ENCODE results near the gene SLC25A39. TPM values are rescaled to one million over a fixed set of nuclear protein-coding genes. Genes with fewer than 3 reads are reported as not detected.
"Not testable (repeated sequence)": the region's sequence is repeated elsewhere in the genome, so short reads cannot be mapped to it uniquely, and the experiment has no call there.

The SLC25A39 gene
- total RNA-seq, 1 donor from 2014 or later, result 89.8 TPM

DNA sequence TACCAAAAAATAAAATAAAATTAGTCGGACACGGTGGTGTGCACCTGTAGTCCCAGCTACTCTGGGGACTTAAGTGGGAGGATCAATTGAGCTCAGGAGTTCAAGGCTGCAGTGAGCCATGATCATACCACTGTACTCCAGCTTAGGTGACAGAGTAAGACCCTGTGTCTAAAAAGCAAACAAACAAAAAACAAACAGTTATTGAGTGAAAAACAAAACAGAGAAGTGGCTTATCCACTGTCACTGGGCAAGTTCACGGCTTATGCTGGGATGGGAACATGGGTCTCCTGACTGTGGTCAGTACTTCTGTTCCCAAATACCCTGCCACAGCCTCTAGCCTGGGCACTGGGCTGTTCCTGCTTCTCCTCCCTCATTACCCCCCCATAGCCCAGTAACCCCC, 10.9 kb upstream of the SLC25A39 start:
- no peak for DNase-seq (ENCODE audit: low spot score)

DNA sequence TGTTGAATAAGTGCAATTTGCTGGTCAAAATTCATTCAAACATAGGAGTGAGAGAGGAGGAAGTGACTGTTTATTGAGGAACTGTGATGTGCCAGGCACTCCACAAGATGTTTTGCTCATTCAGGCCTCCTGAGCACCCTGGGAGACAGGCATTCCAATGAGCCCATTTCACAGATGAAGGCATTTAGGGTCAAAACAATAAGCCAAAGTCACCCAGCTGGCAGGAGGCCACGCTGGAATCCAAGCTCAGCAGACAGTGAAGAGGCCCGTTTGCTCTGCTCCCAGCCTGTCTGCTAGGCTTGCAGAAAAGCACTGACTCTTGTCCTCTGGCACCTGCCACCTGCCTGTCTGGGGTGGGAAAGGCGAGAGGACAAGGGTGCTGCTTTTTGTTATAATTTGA, 10.1 kb upstream of the SLC25A39 start:
- DNase-seq (ENCODE audit: low spot score), result no peak

DNA sequence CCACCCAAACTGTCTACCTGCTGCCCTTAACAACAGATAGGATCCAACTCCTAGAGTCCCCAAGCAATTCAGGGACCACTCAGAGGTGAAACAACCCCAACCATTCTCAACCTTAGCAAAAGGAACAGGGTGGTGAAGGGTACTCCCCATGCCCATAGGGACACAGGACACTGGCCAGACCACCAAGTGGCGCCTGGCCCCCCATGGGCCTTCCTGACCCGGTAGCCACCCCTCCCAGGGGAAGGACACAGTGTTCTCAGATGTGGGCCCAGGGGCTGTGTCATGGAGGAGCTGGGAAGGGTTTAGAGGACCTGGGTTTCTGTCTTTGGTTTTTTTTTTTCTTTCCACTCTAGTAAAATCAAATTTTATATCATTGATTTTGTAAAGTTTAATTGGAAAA, 9.7 kb upstream of the SLC25A39 start:
- DNase-seq (ENCODE audit: low spot score), result no peak

DNA sequence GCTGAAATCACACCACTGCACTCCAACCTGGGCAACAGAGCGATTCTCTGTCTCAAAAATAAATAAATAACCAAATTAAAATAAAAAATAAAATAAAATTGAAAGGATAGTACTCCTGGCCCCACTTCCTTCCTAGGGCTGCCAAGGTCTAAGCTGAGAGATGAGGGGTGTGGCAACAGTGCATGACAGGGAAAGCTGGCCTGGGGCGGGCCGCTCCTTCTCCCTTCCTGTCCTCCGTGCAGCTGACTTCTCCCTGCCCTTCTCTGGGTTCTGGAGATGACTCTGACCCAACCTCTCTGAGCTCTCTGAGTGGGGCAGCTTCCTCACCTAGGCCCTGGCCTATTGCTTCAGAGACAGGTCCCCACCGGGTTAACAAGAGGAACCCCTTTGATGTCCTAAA, 8.7 kb upstream of the SLC25A39 start:
- DNase-seq (ENCODE audit: low spot score), result no peak

DNA sequence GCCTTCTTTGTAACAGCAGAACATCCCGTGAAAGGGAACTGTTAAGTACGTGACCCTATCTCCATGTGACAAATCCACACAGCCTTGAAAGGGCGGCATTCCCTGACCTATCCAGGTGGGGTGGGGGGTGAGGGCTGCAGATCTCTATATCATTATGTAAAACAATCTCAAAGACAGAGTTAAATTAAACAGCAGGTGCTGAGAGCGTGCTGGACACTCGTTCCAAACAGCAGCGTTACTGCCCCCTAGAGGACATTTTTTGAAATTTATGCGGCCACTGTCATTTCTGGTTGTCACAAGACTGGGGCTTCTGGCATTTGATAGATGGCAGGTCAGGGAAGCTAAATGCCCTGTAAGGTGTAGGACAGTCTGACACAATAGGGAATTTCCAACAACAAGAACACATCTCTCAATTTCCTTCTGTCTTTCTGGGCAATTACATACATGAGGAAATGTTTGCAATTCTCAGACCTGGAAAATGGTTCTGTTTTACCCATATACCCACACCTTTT, 6.7 kb upstream of the SLC25A39 start:
- DNase-seq (ENCODE audit: low spot score), result peak; percentile 73

DNA sequence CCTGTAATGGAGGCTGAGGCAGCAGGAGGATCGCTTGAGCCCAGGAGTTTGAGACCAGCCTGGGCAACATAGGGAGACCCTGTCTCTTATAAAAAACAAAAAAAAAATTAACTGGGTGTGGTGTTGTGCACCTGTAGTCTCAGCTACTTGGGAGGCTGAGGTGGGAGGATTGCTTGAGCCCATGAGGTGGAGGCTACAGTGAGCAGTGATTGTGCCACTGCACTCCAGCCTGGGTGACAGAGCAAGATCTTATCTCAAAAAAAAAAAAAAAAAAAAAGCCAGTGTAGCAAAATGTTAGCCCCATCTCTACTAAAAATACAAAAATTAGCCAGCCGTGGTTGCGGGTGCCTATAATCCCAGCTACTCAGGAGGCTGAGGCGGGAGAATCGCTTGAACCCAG, 5.6 kb upstream of the SLC25A39 start:
- not testable (repeated sequence) for DNase-seq (ENCODE audit: low spot score)

DNA sequence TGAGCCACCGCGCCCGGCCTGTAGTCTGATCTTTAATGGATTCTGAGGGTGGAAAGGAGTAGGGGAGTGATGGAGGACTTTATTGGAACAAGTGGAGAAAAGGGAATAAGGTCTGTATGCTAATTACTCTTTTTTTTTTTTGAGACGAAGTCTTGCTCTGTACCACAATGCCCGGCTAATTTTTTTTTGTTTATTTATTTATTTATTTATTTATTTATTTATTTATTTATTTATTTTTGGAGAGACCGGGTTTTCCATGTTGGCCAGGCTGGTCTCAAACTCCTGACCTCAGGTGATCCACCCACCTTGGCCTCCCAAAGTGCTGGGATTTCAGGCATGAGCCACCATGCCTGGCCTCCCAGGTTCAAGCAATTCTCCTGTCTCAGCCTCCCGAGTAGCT, 4.9 kb upstream of the SLC25A39 start:
- DNase-seq (ENCODE audit: low spot score), result not testable (repeated sequence)

DNA sequence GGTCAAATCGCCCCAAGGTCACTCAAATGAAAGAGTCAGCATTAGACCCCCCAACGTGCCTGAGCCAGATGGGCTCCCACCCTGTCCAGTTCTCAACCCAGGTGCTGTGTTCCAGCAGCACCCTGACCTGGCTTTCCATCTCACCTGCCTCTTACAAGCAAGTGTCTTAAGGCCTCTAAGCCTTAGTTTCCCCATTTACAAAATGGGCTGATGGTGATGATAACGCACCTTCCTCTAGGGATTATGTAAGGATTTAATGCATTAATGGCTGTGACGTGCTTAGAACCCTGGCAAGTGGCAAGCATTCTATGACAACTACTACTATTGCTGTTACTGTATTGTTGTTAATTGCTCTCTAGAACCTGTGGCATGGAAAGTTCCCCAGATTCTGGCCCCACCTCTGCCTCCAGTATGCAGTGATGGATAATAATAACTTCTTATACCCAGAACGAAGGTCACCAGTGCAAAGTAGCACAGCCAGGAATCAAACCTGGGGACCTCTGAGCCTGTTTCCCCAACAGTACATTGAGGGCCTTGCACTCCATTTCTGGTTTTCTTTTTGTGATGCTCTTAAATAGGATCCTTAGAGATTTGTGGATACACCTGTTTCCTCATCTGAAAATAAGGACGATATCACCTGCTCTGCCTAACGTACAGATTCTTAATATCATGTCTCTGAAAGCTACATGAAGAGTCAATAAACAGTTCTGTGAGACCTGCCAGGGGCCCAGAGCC, 3.3 kb upstream of the SLC25A39 start:
- DNase-seq (ENCODE audit: low spot score), result no peak

DNA sequence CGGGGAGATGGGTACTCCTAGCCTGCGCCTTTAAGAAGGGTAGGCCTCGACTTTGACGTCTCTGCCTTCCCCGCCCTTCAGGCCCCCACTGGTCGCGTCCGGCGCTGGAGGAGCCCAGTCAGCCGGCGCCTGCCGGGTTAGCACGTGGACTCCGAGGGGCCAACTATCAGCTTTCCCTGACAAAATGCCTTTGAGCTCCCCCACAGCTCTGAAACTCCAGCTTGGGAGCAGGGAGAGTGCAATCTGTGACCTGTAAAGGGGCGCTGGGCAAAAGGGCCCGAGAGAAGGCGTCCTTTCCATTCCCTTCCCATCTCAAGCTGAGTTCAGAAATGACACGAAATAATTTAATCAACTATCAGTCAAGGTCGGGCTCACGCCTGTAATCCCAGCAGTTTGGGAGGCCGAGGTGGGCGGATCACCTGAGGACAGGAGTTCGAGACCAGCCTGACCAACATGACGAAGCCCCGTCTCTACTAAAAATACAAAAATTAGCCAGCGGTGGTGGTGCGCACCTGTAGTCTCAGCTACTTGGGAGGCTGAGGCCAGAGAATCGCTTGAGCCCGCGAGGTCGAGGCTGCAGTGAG, 2.3 kb upstream of the SLC25A39 start:
- DNase-seq (ENCODE audit: low spot score), result peak; percentile 99

DNA sequence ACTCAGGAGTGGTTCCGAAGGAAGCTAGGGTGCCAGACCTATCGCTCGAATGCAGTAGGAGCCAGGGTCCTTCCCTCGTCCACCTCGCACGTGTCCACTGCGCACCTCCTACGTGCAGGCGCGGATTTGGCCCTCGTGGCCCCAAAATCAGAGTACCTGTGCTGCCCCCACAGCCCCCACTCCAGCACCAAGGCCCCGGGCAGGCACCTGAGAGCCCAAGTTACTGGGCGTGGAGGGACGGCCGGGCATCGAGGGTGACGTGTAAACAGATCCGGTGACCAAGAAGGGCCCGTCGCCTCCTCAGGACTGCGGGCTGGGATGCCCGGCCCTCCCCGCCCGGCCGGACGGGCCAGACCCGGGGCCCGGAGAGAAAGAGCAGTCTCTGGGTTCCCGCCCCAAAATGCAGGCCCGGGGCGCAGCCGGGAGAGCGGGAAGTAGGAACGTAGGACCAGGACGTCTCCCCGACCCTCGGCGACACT, 492 bp downstream of the SLC25A39 start:
- no peak for DNase-seq (ENCODE audit: low spot score)

DNA sequence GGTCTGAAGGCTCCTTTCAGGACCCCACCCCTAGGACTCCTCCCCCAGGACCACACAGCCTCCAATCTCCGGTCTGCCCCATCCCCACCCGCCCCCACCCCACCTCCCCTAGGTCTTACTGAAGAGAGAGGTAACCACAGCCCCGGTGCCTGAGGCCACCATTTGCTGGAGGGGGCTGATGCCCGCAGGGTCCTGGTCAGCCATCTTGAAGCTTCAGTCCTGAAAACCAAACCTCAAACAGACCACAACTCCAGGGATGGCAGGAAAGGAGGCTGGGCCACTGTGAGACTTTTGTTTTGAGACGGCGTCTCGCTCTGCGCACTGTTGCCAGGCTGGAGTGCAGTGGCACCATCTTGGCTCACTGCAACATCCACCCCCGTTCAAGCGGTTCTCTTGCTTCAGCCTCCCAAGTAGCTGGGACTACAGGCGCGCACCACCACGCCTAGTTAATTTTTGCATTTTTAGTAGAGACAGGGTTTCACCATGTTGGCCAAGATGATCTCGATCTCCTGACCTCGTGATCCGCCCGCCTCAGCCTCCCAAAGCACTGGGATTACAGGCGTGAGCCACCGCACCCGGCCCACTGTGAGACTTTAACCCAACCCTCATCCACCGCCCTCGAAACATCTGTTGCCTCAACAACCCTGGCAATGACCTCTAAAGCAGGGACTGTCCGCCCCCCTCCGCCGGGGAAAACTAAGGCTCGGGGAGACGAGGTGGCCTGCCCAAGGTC, 1.1 kb downstream of the SLC25A39 start:
- DNase-seq (ENCODE audit: low spot score), result no peak

DNA sequence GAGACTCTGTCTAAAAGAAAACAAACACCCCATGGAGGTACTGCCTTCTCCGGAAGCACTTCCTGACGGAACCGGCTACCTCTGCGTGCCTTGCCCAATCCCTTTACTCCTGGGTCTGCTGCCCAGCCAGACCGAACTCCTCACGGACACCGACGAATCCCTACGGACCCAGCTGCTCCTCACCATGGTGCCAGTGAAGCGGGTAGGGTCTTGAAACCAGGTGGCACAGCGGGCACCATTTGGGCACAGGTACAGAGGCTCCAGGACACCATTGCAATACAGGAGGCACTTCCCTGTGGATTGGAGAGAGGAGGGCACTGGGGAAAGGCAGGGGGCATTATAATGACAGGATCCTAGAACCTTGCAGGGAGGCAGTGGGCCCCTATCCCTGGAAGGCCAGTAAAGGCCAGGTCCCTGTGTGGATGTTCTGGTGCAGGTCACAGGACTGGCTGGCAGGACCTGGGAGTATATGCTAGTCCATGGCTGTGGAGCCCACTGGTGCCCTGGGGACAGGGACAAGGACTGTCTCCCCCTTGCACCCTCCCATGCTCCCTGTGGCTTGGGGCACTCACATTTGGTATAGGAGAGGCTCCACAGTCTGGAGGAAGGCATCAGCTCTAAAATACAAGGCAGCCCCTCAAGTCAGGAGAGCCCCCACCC, 2.3 kb downstream of the SLC25A39 start:
- no peak for DNase-seq (ENCODE audit: low spot score)

DNA sequence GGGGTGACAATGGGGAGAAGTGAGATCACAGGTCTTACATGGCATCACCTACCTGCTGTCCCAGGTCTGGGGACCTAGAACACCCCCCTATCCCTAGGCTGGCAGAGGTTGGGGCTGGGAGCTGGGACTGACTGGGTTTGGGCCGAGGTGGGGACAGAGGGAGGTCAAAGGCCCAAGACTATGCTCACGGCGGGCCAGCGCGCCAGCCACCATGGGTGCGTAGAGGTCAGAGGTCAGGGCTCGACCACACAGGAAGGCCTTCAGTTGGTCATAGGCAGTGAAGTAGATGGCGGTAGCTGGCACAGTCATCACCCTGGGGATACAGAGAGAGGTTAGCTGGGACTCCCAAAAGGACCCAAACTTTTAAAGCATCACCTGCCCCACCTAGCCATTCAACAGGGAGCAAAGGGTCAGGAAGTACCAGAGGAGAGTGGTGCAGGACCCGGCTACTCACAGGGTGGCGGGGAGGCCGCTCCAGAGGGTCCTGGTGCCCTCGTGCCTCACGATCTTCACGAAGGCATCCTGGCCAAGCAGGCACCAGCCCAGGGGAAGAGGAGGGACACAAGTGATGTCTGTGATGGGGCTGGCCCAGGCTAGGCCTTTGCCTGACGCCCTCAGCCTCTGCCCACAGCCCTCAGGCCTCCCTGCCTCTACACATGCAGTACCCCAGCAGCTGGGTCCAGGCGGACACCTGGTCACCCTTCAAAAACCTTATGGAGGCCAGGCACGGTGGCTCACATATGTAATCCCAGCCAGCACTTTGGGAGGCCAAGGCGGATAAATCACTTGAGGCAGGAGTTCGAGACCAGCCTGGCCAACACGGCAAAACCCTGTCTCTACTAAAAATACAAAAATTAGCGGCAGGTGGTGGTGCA, 3.1 kb downstream of the SLC25A39 start:
- no peak for DNase-seq (ENCODE audit: low spot score)

DNA sequence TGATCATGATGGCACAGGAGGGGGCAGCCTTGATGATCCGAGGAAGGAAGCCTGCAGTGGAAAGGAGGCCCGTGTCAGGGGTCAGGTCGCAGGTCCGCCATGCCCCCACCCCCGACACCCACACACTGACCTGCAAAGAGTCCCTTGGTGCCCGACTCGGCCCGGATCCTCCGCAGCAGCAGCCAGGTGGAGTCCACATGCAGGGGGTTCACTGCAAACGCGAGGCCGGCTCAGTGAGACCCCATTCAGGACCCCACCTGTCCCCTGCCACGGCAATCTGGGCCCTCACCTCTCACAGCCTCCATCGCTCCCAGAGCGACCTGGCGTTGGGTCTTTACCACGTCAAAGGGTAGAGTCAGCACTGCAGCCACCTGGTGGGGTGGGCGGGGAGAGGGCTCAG, 4.6 kb downstream of the SLC25A39 start:
- DNase-seq (ENCODE audit: low spot score), result no peak

DNA sequence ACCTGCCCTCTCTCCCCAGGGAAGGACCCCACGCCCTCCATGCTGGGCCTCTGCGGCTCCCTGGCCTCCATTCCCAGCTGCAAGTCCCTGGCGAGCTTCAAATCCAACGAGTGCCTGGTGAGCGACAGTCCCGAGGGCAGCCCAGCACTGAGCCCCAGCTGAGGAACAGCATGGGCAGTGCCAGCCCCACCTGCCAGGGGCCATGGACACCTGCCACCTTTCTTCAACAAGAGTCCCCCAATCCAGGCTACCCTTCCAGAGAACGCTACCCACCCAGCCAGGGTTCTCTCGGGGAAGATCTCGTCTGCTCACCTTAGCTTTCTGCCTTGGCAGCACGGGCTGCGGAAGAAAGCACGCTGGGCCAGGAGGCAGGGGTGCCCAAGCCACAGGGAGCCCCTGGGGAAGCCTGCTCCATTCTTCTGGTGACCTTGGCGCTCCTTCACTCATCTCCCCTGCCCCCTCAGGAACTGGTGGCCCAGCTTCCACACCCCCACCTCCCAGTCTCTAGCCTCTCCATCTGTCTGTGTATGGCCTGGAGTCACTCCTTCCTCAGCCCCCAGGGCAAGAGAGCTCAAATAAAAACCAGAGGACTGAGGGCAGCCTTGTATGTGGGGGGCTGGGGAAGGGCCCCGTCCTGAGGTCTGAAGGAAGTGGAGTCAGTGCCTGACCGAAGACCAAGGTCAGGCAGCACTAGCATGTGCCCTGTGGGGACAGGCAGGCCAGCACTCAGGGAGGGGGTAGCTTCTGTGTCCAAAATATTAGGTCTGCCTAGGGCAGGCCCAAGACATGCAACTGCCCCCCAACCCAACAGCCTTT, 6.3 kb downstream of the SLC25A39 start:
- no peak for DNase-seq (ENCODE audit: low spot score)

DNA sequence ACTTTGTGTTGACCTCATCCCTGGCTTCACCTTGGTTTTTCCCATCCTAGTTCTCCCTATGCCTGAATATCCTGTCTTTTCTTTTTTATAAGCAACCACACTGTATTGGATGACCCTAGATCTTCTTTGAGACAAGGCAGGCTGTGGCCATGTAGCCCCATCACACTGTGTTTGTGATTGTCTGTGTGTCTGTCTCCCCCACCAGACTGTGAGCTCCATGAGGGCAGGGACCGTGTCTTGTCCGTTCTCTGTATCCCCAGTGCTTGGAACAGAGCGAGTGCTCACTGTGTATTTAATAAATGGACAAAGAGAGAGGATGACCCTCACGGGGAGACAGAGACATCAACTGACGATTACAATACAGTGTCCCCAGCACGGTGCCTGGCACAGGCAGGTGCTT, 7.1 kb downstream of the SLC25A39 start:
- DNase-seq (ENCODE audit: low spot score), result no peak

DNA sequence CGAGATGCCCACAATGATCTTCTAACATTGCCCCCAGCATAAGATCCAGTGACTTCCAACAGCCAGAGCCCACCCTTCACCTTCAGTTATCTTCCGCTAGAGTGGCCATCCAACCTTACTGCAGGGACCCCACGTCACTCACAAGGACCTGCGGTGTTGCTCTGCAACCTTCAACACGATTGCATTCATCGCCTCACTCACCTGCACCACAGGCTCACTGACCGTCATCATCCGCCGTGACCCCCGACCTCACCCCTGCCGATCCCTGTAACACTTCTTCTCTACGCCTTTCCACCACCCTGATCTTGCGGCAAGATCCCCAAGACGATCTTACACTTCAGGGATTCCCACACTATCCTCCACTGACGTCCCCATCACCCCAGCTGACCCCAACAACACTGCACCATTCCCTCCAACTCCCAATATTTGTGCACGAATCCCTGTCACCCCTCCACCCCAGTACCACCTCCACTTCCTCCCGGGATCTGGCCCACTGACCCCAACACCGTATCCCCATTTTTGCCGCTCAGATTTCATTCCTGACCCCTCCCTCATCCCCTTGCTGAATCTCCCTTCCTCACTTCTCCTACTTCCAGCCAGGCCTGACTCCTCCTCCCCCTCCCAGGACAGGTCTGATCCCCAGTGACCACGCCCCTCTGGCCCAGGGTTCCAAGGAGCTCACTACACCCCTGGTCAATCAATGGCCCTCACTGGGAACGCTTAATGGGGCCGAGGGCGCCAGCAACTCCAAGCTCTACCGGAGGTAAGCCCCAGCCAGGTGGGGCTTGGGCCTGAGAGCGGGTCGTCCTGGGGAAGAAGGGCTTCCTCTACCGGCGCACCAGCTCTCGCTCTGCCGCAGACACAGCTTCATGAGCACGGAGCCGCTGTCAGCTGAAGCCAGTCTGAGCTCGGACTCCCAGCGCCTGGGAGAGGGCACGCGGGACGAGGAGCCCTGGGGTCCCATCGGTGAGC, 8.6 kb downstream of the SLC25A39 start:
- no peak for DNase-seq (ENCODE audit: low spot score)

DNA sequence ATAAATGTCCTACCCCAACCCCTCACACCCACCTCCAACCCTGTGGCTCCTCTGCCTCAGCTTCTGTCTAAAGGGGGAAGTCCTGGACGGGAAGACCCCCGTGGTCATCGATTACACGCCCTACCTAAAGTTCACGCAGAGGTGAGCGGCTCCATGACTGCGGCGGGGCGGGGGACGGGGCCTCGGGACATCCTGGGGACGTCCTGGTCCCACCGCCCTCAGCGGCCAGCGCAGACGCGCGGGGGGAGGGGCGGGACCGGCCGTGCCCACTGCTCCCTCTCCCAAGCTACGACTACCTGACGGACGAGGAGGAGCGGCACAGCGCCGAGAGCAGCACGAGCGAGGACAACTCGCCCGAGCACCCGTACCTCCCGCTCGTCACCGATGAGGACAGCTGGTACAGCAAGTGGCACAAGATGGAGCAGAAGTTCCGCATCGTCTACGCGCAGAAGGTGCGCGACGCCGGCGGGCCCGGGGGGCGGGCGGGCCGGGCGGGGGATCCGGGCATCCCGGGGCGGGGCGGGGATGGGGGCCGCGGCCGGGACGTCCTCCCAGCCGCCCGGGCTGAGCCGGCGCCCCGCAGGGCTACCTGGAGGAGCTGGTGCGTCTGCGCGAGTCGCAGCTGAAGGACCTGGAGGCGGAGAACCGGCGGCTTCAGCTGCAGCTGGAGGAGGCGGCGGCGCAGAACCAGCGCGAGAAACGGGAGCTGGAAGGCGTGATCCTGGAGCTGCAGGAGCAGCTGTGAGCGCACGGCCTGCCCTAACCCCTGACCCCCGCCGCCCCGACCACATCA, 9.6 kb downstream of the SLC25A39 start:
- no peak for DNase-seq (ENCODE audit: low spot score)

All from umbilical cord (tissue), 2 donors.